ENCODE results near the gene GAB2. TPM values are rescaled to one million over a fixed set of nuclear protein-coding genes. Genes with fewer than 3 reads are reported as not detected.

Gene GAB2
- total RNA-seq, 4 donors from 2014 or later = 23.3 to 65.6 (median 58.8) TPM

DNA sequence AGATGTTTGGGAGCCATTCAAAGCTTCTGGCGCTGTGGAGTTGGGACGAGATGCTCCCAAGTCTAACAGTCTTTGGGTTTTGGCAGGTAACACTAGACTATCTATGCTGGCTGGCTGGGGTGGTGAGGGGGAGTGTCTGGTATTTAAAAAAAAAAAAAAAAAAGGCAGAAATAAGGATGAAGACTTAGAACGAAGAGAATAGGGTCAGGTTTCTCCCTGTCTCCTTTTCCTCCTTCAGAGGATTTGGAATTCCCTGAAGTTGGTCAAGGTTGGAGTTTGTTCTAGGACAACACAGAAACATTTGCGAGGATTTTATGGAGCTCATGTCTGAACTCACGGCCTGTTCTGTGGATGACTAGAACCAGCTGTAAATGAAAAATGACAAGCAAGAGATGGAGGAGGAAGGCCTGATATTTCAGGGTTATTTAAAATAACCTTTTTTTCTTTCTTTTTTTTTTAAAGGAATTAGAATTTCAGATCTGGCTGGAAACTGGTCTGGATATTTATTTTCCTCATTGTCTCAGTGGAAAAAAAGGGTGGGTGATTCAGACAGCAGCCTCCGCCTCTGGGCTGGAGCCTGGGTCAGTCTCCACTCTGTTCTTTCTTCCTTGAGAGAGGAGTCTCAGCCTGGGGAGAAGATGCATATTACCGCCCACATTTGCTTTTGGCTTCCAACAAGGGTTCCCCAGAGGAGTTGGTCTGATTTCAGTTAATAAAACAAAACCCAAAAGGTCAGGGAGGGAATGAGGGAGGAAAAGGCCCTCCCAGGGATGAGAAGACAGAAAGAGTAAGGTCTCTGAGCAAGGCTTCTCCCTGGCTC lies 148.8 kb downstream of the GAB2 start:
- TF ChIP-seq, protein P1, sequence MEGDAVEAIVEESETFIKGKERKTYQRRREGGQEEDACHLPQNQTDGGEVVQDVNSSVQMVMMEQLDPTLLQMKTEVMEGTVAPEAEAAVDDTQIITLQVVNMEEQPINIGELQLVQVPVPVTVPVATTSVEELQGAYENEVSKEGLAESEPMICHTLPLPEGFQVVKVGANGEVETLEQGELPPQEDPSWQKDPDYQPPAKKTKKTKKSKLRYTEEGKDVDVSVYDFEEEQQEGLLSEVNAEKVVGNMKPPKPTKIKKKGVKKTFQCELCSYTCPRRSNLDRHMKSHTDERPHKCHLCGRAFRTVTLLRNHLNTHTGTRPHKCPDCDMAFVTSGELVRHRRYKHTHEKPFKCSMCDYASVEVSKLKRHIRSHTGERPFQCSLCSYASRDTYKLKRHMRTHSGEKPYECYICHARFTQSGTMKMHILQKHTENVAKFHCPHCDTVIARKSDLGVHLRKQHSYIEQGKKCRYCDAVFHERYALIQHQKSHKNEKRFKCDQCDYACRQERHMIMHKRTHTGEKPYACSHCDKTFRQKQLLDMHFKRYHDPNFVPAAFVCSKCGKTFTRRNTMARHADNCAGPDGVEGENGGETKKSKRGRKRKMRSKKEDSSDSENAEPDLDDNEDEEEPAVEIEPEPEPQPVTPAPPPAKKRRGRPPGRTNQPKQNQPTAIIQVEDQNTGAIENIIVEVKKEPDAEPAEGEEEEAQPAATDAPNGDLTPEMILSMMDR (IDR thresholded peaks at IDR 0.05; ENCODE audit: low read depth) = no peak

DNA sequence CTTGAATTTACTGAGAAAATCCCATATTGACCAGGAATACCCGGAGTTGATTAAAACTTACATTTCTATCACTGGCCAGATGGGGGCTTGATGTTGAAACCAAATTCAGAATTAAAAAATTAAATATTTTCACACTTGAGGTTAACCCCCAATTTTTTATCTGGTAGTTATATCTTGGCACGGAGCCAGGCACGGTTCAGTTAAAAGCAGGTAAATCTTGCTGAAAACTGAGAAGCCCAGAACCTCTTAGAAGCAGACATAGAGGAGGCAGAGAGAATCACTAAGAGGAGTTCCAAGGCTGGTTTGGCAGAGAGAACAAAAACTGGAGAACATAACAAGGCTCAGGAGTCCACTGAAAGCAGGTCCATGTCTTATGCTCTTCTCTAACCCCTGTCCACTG lies 151.2 kb downstream of the GAB2 start:
- TF ChIP-seq, protein P1 (IDR thresholded peaks at IDR 0.05; ENCODE audit: low read depth) = no peak

DNA sequence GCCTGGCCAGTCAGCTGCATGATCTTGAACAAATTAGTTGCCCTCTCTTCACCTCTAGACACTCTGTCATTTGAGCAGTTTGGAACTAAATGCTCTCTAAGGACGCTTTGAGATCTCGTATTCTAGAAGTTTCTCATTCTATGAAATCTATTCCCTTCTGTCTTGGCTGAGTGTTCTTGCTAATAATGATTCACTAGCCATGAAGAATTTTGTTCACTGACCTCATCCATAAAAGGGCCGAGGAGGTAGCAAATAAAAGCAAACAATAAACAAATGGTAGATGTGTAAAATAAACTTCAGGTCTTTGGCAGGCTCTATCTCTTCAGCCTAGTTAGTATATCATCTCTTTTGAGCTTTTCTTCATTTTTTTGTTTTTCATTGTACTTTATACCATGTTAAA lies 152.3 kb downstream of the GAB2 start:
- TF ChIP-seq, protein P1 (IDR thresholded peaks at IDR 0.05; ENCODE audit: low read depth) = no peak

DNA sequence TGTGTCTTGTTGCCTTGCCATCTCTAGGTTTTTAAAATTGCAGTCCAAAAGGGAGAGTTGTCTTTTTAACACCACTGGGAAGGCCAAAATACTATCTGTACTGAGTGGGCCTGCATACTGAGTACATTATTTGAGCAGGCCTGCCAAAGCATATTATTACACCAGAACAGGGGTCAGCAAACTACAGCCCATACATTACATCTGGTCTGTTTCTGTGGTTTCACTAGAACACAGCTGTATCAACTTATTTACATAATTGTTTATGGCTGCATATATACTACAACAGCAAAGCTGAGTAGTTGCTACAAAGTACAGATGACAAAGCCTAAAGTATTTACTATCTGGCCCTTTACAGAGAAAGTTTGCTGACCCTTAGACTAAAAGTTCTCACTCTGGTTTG lies 154.9 kb downstream of the GAB2 start:
- TF ChIP-seq, protein P1 (IDR thresholded peaks at IDR 0.05; ENCODE audit: low read depth) = no peak

DNA sequence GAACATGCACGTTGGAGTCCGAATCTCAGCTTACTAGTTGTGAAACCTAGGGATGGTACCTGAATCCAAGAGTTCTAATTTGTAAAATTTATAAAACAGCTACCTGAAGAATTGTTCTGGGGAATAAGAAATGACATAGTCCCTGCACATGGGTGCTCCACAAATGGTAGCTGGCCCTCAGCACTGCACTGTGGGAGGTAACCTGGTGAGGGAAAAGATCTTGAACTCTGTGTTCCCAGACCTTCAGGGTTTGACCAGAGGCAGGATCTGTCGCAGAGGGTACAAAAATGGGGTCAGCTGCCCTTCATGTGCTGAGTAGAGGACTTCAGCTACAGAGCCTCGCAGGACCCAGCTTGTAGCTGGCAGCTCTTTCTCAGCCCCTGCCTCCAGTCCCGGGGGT lies 155.4 kb downstream of the GAB2 start:
- TF ChIP-seq, protein P1 (IDR thresholded peaks at IDR 0.05; ENCODE audit: low read depth) = no peak

DNA sequence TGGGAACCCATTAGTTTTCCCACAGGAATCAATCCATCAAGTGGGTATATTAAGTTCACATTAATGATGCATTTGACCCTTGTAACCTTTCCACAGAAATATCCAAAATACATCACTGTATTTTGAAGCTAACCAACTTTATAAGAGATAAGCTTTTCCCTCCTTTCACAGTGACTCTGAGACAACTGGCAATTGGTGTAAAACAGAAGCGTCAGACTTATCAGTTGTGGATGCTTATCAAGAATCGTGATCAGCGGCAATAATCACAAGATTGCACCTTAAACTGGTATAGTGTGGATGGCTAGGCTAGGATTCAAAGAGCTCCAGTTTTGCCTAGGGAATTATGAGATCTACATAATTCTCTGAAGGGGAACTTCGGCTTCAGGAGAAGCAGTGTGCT lies 155.8 kb downstream of the GAB2 start:
- TF ChIP-seq, protein P1 (IDR thresholded peaks at IDR 0.05; ENCODE audit: low read depth) = no peak

DNA sequence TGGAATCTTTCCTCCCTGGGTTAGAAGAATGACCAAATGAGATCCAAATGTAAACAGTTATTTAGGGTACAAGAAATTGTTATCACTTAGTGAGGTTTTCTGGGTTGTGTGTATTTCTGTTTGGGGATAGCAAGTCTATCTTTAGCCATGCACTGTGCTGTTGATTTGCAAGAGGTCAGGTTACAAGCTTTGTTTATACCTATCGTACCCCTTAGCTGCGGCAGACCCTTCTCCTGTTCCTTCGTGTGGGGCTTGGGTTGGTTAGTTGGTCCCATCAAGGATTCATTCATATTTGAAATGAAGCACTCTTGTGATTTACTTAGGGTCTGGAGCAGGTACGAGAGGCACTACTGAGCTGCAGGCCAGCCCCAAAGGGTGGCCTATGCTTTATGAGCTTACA lies 156.3 kb downstream of the GAB2 start:
- TF ChIP-seq, protein P1 (IDR thresholded peaks at IDR 0.05; ENCODE audit: low read depth) = no peak

Measured in subcutaneous adipose tissue (tissue), 4 donors.